Suprapubic skin (tissue), 4 donors: ENCODE measurements around the gene TREML4.

Experiments used
- CTCF ChIP-seq, 2 donors: fragments of 200-600 bp in 1 of 2; fragments of 450-650 bp in 1 of 2; sonication (generic) in 1 of 2; IDR thresholded peaks; one replicate each; pipeline ENCODE4 v1.5.1; 2016 to 2019; ENCODE audit warnings: antibody characterized with exemption in 2 of 2, mild to moderate bottlenecking in 1 of 2, moderate library complexity in 1 of 2
- POLR2A ChIP-seq, 2 donors: fragments of 450-650 bp; IDR thresholded peaks; one replicate each; pipeline ENCODE4 v1.6.1; 2017; ENCODE audit warnings: antibody characterized with exemption in 2 of 2, mild to moderate bottlenecking in 2 of 2, moderate library complexity in 2 of 2
- POLR2AphosphoS5 ChIP-seq, 3 donors: sonication (generic); formaldehyde crosslinking; IDR thresholded peaks; one replicate each; pipeline ENCODE4 v1.6.1; 2017; ENCODE audit warnings: antibody characterized with exemption in 3 of 3

DNA sequence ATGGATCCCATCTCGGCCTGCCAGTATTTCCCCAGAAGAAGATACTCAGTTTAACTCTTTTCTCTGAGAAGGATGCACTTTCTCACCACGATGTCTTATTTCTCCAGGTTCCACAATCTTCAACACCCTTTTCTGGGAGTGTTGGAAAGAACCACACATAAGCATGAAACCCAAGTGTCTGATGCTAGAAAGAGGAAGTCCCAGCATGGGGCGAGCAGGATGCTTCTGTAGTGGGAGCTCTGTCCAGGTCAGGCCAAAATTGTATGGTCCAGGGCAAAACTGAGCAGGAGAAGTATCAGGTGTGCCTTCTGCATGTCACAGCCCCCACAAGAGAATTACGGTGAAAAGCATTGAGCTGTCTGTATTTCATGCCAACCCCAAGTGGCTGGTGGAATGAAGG lies 47.3 kb downstream of the TREML4 start:
- TF ChIP-seq CTCF (IDR thresholded peaks at IDR 0.05) (no peak), POLR2A (IDR thresholded peaks at IDR 0.05) (no peak), POLR2AphosphoS5 (IDR thresholded peaks at IDR 0.05) (no peak)
